OCI-LY7 (cell line): ENCODE data around the gene SMAP2. TPM values are rescaled to one million over a fixed set of nuclear protein-coding genes. Genes with fewer than 3 reads are reported as not detected.

ENCODE experiments used
- BruUV-seq: library from RNA; stranded (reverse); fragments of 400-500 nt; replicated peaks from 2 replicates; lab custom pipeline; 2021; lab: Mats Ljungman, UMichigan
- CTCF ChIA-PET: fragments of 300-600 bp; sonication (Branson Sonifier 250); formaldehyde crosslinking; loops from one replicate; lab custom pipeline; 2022; ENCODE audit warnings: antibody characterized with exemption; ENCODE audit not compliant: unreplicated experiment; lab: Charles Lee
- POLR2A ChIA-PET: fragments of 300-600 bp; sonication (Branson Sonifier 250); formaldehyde crosslinking; loops from one replicate; lab custom pipeline; 2022; ENCODE audit warnings: antibody characterized with exemption; lab: Charles Lee
- DNase-seq: peaks from one replicate; pipeline ENCODE4 v3.0.0-alpha.2; 2015; ENCODE audit warnings: low spot score
- H2AFZ ChIP-seq: fragments of 200-600 bp; sonication (generic), shearing (Covaris generic); 2 replicates; pipeline ENCODE4 v1.6.1; 2014; ENCODE audit warnings: mild to moderate bottlenecking, antibody characterized with exemption, low read length, moderate library complexity
- H3K27ac ChIP-seq: fragments of 200-600 bp; sonication (generic); 2 replicates; pipeline ENCODE4 v1.5.1; 2014; ENCODE audit warnings: mixed run types, low read depth, mild to moderate bottlenecking, moderate library complexity, low read length, inconsistent platforms; ENCODE audit not compliant: poor library complexity, severe bottlenecking
- H3K36me3 ChIP-seq: fragments of 200-600 bp; sonication (generic); 2 replicates; pipeline ENCODE4 v1.6.1; 2014; ENCODE audit warnings: mild to moderate bottlenecking, antibody characterized with exemption, low read length, moderate library complexity, mixed read lengths; ENCODE audit not compliant: insufficient read depth
- H3K4me1 ChIP-seq: fragments of 200-600 bp; sonication (generic); 2 replicates; pipeline ENCODE4 v1.5.1; 2014; ENCODE audit warnings: mild to moderate bottlenecking, low read length; ENCODE audit not compliant: insufficient read depth, poor library complexity, severe bottlenecking
- H3K4me2 ChIP-seq: fragments of 200-600 bp; sonication (generic); 2 replicates; pipeline ENCODE4 v1.6.1; 2014; ENCODE audit warnings: mild to moderate bottlenecking, low read length
- H3K4me3 ChIP-seq: fragments of 200-600 bp; sonication (generic); 2 replicates; pipeline ENCODE4 v1.5.1; 2014; ENCODE audit warnings: mild to moderate bottlenecking, low read depth, low read length; ENCODE audit not compliant: poor library complexity, severe bottlenecking
- H3K79me2 ChIP-seq: fragments of 200-600 bp; sonication (generic); 2 replicates; pipeline ENCODE4 v1.6.1; 2016; ENCODE audit warnings: low read depth, mild to moderate bottlenecking, low read length, moderate library complexity, mixed read lengths; ENCODE audit not compliant: insufficient read depth
- H3K9me2 ChIP-seq: fragments of 200-600 bp; sonication (generic); 2 replicates; pipeline ENCODE4 v1.6.1; 2016; ENCODE audit warnings: mild to moderate bottlenecking, low read length, mixed read lengths; ENCODE audit not compliant: insufficient read depth
- H3K9me3 ChIP-seq: fragments of 200-600 bp; sonication (generic); 2 replicates; pipeline ENCODE4 v1.6.1; 2014; ENCODE audit warnings: mild to moderate bottlenecking, mixed run types, low read length, mixed read lengths
- H4K20me1 ChIP-seq: fragments of 200-600 bp; sonication (generic); 2 replicates; pipeline ENCODE4 v1.6.1; 2014; ENCODE audit warnings: mild to moderate bottlenecking, antibody characterized with exemption, low read length, moderate library complexity, mixed read lengths; ENCODE audit not compliant: insufficient read depth
- CTCF ChIP-seq: fragments of 200-600 bp; sonication (generic); conservative IDR thresholded peaks from 2 replicates; pipeline ENCODE4 v1.5.1; 2014; ENCODE audit warnings: mild to moderate bottlenecking, antibody characterized with exemption, low read length, moderate library complexity, mixed read lengths
- EZH2phosphoT487 ChIP-seq: fragments of 200-600 bp; sonication (generic); IDR thresholded peaks from 2 replicates; pipeline ENCODE4 v1.6.1; 2018; ENCODE audit warnings: low read depth, borderline replicate concordance, mild to moderate bottlenecking, mixed run types, antibody characterized with exemption, low read length, moderate library complexity, mixed read lengths
- intact Hi-C: fragments of 100-400 bp; cut with micrococcal nuclease; formaldehyde crosslinking; loops from one replicate; pipeline ENCODE4 v1.10.0; 2022; ENCODE audit not compliant: unreplicated experiment
- total RNA-seq, 2 experiments: library from RNA; depleted of rRNA in 1 of 2; stranded (reverse); fragments of >200 nt in 1 of 2; shearing (Covaris generic) in 1 of 2; gene quantifications; 2 replicates each; pipeline ENCODE4 v1.2.3, GENCODE V29; 2014 to 2022

Gene SMAP2
- total RNA-seq, 2 experiments from 2014 or later = 50.3 to 105 TPM

GRCh38 chr1:40401473-40402201 lies 28.1 kb downstream of the SMAP2 start:
- BruUV-seq = no TSS peak
- Histone ChIP-seq H3K27ac (no peak overlapping the region), H3K9me3 (no peaks in the 10 kb centered on the region), H2AFZ (no peak overlapping the region), H3K36me3 (peaks cover 6% of the 10 kb centered on the region), H3K79me2 (peaks cover 98% of the 10 kb centered on the region), H3K9me2 (no peaks in the 10 kb centered on the region), H4K20me1 (peaks cover 15% of the 10 kb centered on the region; the same call in 1 of the 2 replicates), H3K4me2 (peak overlapping the region; percentile 58), H3K4me3 (peak overlapping the region; percentile 21), H3K4me1 (peaks cover 63% of the 10 kb centered on the region)
- TF ChIP-seq CTCF (no peak), EZH2phosphoT487 (no peak)
- intact Hi-C loops = no loop called here
- CTCF ChIA-PET = no interaction called here
- no peak for DNase-seq
- POLR2A ChIA-PET = interaction anchor here (0.6 to 1.3 kb wide), 3 partner anchors 14 to 177 kb away, joined by 3 to 5 read pairs (median 5); no protein-coding TSS in a partner anchor

- BruUV-seq = no TSS peak
- ChIA-PET CTCF (interaction anchor here (0.9 to 1.0 kb wide), 3 partner anchors 60 to 253 kb away, joined by 3 to 6 read pairs (median 3); no protein-coding TSS in a partner anchor), POLR2A (interaction anchor here (0.5 to 1.9 kb wide), 7 partner anchors 12 to 583 kb away, joined by 3 to 4 read pairs (median 3); no protein-coding TSS in a partner anchor)
- H3K9me2 ChIP-seq = no peaks in the 10 kb centered on the region
- peak overlapping the region; percentile 42 for H3K4me2 ChIP-seq
- H2AFZ ChIP-seq = no peak overlapping the region
- no peak for TF ChIP-seq EZH2phosphoT487
- peak; percentile 99 for TF ChIP-seq CTCF
- peaks cover 30% of the 10 kb centered on the region for H3K36me3 ChIP-seq
- peaks cover 45% of the 10 kb centered on the region for H3K4me1 ChIP-seq
- intact Hi-C loops = loop anchor here (1.0 to 5.0 kb wide), 4 partner anchors 23 to 323 kb away; no protein-coding TSS in a partner anchor
- H4K20me1 ChIP-seq = peaks cover 15% of the 10 kb centered on the region; the same call in 1 of the 2 replicates
- no peaks in the 10 kb centered on the region for H3K9me3 ChIP-seq
- no peak overlapping the region for H3K4me3 ChIP-seq
- peaks cover 84% of the 10 kb centered on the region for H3K79me2 ChIP-seq
- peak; percentile 72 for DNase-seq
- peak overlapping the region; percentile 34 for H3K27ac ChIP-seq
Measured at GRCh38 chr1:40404670-40405462, 31.3 kb downstream of the SMAP2 start.
